HG03175 (cell line): ENCODE results near the gene DUSP19.

ENCODE experiments used
- ATAC-seq: cut with Tn5 transposase; IDR thresholded peaks from one replicate; pipeline ENCODE4 v1.9.1; 2021; ENCODE audit warnings: mild to moderate bottlenecking, moderate library complexity; ENCODE audit not compliant: unreplicated experiment

The DUSP19 gene

GRCh38 chr2:183063083-183063482 lies 15.5 kb upstream of the DUSP19 start:
- ATAC-seq: peak; percentile 84

- no peak for ATAC-seq
These were observed 10.0 kb upstream of the DUSP19 start for GRCh38 chr2:183068561-183068960.

GRCh38 chr2:183069174-183069573 lies 9.4 kb upstream of the DUSP19 start:
- no peak for ATAC-seq

- no peak for ATAC-seq
These were observed 7.4 kb upstream of the DUSP19 start for GRCh38 chr2:183070942-183071844.

GRCh38 chr2:183072177-183072576 lies 6.4 kb upstream of the DUSP19 start:
- ATAC-seq: no peak

- no peak for ATAC-seq
These were observed 434 bp upstream of the DUSP19 start for GRCh38 chr2:183078163-183078463.

GRCh38 chr2:183079139-183079775 lies 710 bp downstream of the DUSP19 start:
- ATAC-seq: peak; percentile 38

GRCh38 chr2:183081911-183082310 lies 3.4 kb downstream of the DUSP19 start:
- no peak for ATAC-seq

GRCh38 chr2:183088061-183088460 lies 9.5 kb downstream of the DUSP19 start:
- ATAC-seq: peak; percentile 47

GRCh38 chr2:183089192-183089851 lies 10.8 kb downstream of the DUSP19 start:
- peak; percentile 62 for ATAC-seq

GRCh38 chr2:183091318-183091953 lies 12.9 kb downstream of the DUSP19 start:
- no peak for ATAC-seq

GRCh38 chr2:183091954-183092345 lies 13.4 kb downstream of the DUSP19 start:
- no peak for ATAC-seq

- ATAC-seq: peak; percentile 80
These were observed 15.5 kb downstream of the DUSP19 start for GRCh38 chr2:183093857-183094657.

GRCh38 chr2:183105402-183106134 lies 27.0 kb downstream of the DUSP19 start:
- no peak for ATAC-seq

- no peak for ATAC-seq
These were observed 34.0 kb downstream of the DUSP19 start for GRCh38 chr2:183112577-183112976.

GRCh38 chr2:183113630-183114029 lies 35.1 kb downstream of the DUSP19 start:
- ATAC-seq: no peak

- no peak for ATAC-seq
These were observed 38.7 kb downstream of the DUSP19 start for GRCh38 chr2:183117226-183117625.

GRCh38 chr2:183123117-183123958 lies 44.8 kb downstream of the DUSP19 start:
- no peak for ATAC-seq

- peak; percentile 39 for ATAC-seq
These were observed 45.3 kb downstream of the DUSP19 start for GRCh38 chr2:183123959-183124221.
